GM12891 (cell line): Measurements from ENCODE around the gene ELP1.

Experiments used
- POLR2A ChIP-seq: IDR thresholded peaks from 2 replicates; pipeline ENCODE4 v1.6.1; 2011; ENCODE audit warnings: low read depth, low read length, control low read depth
- POLR2AphosphoS5 ChIP-seq: IDR thresholded peaks from 2 replicates; pipeline ENCODE4 v1.6.1; 2011; ENCODE audit warnings: low read depth, low read length, control low read depth

DNA sequence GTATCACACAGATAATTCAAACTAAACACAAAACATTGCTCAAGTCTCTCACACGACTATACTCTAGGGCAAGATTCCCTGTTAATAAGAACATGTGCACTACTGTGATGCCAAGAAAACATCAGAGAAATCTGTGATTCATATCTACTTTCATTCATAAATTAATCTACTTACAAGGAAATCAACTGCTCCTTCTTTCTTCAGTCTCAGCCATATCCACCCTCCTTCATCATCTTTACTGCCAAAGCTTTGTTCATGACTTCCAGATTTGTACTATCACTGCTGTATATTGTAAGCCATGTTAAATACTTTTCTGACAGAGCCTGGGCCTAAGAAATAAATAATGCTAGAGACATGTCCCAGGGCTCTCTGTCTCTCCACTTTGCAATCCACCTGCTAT lies 44.3 kb upstream of the ELP1 start:
- TF ChIP-seq POLR2A (no peak), POLR2AphosphoS5 (no peak)
